ENCODE data around the gene CHST3.

The CHST3 gene

GRCh38 chr10:72039377-72039776 lies 75.2 kb downstream of the CHST3 start:
- DNase-seq (ENCODE audit: low read depth) = no peak
- TF ChIP-seq CTCF (IDR thresholded peaks at IDR 0.05; ENCODE audit: low read length, missing control alignments) = no peak
- no peak overlapping the region for H3K4me3 ChIP-seq (replicated peaks; ENCODE audit: low read depth, low read length)

DNA sequence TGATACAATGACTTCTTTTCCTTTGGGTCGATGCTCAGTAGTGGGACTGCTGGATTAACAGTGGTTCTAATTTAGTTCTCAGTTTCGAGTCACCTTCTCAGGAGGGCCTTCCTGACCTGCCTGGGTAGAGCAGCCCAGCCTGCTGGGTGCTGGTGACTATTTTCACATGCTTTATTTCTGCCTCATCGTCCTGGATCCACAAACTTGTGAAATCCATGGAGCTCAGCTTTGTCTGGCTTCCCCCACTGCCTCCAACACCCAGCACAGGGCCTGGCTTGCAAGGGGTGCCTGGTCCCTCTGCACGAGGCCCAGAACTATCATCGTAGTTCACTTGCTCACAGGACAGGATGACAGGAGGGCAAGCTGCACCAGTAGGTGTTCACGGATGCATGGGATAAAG lies 77.3 kb downstream of the CHST3 start:
- DNase-seq (ENCODE audit: low read depth) = no peak
- TF ChIP-seq CTCF (IDR thresholded peaks at IDR 0.05; ENCODE audit: low read length, missing control alignments) = no peak
- no peak overlapping the region for H3K4me3 ChIP-seq (replicated peaks; ENCODE audit: low read depth, low read length)

GRCh38 chr10:72043016-72043834 lies 79.0 kb downstream of the CHST3 start:
- H3K4me3 ChIP-seq (replicated peaks; ENCODE audit: low read depth, low read length) = no peak overlapping the region
- DNase-seq (ENCODE audit: low read depth) = no peak
- TF ChIP-seq CTCF (IDR thresholded peaks at IDR 0.05; ENCODE audit: low read length, missing control alignments) = no peak

DNA sequence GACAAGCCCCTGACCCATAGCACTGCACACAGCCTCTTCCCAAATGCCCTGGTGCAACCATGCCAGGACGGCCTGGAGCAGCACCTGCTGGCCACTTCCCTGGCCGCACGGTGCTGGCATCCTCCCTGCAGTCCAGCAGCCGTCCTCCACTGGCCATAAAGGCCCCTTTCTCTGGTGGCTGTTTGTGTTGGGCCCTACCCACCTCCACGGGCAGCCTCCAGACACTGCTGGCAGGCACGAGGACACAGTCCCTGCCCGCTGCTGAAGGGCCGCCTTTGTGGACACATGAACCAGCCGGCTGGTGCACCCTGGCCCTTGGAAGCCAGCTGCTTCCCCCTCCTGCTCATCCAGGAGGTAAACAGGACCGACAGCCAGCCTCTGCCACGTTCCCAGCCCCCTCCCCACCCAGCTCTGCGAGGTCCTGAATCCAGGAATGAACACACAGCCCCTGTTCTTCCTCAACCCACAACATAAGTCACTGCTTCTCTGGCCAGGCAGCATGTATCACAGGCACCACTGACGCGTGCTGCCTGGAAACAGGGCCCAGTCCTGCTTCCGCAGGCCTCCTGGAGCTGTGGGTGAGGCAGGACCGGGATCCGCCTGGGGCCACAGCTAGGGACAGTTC lies 80.3 kb downstream of the CHST3 start:
- TF ChIP-seq CTCF (IDR thresholded peaks at IDR 0.05; ENCODE audit: low read length, missing control alignments) = peak; percentile 23
- DNase-seq (ENCODE audit: low read depth) = no peak

DNA sequence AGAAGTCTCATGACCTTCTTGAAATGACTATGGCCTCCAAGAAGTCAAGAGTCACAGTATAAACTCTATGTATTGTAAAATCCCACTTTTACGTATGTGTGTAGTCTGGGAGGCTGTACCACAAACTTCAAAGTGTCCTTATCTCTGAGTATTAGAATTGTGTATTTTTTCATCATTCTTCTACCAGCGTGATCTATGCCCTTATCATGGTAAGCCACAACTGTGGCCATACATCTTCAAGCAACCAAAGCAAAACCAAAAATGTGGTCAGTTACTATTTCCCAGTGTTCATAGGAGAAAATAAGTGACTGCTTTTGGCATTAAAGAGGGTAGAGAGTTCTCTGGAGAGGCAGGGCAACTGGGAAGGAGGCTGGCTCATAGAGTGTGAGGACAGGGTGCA lies 81.4 kb downstream of the CHST3 start:
- DNase-seq (ENCODE audit: low read depth) = no peak
- no peak for TF ChIP-seq CTCF (IDR thresholded peaks at IDR 0.05; ENCODE audit: low read length, missing control alignments)
- no peak overlapping the region for H3K4me3 ChIP-seq (replicated peaks; ENCODE audit: low read depth, low read length)

More for the DNA sequence above, 80.3 kb downstream of the CHST3 start:
- no peak overlapping the region for H3K4me3 ChIP-seq (replicated peaks; ENCODE audit: low read depth, low read length)

DNA sequence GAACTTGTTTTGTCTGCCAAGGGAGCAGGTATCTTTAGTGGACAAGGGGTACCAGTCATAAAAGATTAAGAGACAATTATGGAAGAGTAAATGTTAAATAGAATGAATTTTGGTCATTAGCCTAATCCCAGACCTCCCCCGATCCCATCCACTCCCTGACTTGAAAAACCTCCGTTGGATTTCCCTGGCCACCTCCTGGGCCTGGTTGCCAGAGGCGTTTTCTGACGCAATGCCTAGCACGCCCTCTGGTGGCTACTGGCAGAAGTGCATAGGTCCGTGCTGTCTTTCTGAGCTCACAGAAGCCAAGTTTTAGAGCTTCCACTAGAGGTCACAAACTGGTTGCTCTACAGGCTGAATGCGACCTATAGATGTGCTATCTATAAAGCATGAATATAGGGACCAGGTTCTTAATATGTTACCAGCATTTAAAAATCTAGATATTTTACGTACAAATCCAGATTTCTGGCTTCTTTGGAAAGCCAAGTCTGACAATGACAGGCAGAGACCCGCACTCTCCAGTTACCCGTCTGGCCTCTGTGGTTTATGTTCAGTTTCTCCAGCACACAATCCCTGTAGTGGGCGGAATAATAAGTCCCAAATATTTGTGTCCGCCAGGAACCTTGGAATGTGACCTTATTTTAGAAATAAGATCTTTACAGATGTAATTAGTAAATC lies 84.4 kb downstream of the CHST3 start:
- no peak overlapping the region for H3K4me3 ChIP-seq (replicated peaks; ENCODE audit: low read depth, low read length)
- peak; percentile 96 for DNase-seq (ENCODE audit: low read depth)
- TF ChIP-seq CTCF (IDR thresholded peaks at IDR 0.05; ENCODE audit: low read length, missing control alignments) = peak; percentile 100

All from fibroblast of pulmonary artery (primary cell).